GM18907 (cell line): ENCODE data around the gene CAPN2.

Source experiments
- ATAC-seq: cut with Tn5 transposase; IDR thresholded peaks from one replicate; pipeline ENCODE4 v1.9.1; 2021; ENCODE audit warnings: mild to moderate bottlenecking, moderate library complexity; ENCODE audit not compliant: unreplicated experiment

CAPN2 gene

DNA sequence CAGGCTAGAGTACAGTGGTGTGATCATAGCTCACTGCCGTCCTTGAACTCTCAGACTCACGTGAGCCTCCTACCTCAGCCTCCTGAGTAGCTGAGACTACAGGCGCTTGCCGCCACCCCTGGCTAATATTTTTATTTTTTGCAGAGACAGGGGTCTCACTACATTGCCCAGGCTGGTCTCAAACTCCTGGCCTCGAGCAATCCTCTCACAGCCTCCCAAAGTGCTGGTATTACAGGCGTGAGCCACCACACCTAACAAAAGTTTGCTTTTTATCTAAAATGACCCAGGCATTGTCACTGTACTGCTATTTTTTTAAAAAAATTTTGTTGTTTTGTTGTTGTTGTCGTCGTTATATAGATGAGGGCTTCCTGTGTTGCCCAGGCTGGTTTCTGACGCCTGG lies 46.4 kb downstream of the CAPN2 start:
- ATAC-seq = no peak

DNA sequence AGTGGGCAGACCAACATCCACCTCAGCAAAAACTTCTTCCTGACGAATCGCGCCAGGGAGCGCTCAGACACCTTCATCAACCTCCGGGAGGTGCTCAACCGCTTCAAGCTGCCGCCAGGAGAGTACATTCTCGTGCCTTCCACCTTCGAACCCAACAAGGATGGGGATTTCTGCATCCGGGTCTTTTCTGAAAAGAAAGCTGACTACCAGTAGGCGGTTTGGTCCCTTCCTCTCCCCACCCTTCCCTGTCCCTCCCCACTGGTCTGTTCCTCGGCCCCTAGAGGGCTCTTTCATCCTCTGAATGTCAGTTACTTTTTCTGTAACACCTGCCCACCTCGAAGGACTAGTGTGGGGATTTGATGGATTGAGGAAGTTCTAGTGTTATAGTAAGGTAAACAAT lies 46.9 kb downstream of the CAPN2 start:
- ATAC-seq = no peak

GRCh38 chr1:223760833-223761232 lies 48.5 kb downstream of the CAPN2 start:
- no peak for ATAC-seq

DNA sequence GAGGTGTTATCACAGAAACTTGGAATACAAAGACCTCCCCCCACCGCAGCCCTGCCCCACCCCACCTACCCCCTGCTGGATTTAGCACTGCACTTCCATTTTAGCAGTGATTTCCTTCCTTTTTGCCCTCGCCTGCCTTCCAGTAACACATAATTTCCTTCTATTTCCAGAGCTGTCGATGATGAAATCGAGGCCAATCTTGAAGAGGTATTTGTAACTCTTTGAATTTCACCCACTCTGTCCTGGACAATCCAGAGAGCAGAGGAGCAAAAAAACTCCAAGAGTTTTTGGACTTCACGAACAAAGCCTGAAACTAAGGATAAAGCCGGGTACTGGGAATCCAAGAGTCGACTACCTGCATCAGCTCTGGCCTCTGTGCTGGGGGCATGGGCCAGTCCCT lies 49.1 kb downstream of the CAPN2 start:
- no peak for ATAC-seq

- no peak for ATAC-seq
Measured at GRCh38 chr1:223763251-223763650, 50.9 kb downstream of the CAPN2 start.

- no peak for ATAC-seq
Measured at GRCh38 chr1:223763881-223764280, 51.5 kb downstream of the CAPN2 start.

- ATAC-seq = no peak
Measured at GRCh38 chr1:223765036-223765718, 52.8 kb downstream of the CAPN2 start.

- no peak for ATAC-seq
Measured at GRCh38 chr1:223765719-223766340, 53.5 kb downstream of the CAPN2 start.

DNA sequence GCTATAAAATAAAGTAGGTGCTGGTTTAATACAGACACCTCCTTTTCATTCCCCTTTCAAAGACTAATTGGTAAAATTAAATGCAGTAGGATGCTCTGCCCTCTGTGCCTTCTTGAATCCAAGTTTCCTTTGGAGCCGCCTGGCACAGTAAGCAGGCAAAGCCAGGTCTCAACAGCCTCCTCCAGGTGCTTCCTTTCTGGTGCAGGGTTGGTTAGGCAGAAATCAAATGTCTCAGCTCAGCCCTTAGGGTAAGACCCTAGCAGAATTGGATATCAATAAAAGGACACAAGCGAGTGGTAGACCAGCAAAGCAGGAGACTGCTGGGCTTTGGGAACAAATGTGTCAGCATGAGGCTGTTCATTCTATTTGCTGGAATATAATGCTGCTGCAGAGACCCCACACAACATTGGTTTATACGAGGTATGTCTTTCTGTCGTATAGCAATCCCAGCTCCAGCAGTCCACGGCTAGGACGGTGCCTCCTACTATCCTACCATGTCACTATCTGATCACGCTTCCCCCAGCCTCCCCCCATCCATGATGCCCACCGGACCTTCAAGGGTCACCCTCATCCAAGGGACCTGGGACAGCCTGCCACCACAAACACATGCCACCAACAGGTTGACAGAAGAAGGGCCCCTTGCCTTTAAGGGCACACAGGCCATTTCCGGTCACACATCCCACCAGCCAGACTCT lies 58.4 kb downstream of the CAPN2 start:
- no peak for ATAC-seq

DNA sequence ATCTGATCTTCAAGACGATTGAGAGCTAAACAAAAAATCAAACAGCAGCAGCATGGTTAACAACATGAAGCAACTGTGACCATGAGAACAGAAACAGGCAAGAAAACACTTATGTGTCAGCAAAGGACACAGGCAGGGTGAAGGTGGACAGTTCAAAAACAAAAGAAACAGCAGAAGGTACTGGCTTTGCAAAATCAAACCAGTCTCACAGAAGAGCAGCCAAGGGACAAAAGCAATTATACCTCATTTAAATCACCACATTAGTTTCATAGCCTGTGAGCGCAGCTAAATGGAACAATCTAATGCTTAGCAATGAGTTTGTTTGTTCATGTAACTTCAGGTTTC lies 59.1 kb downstream of the CAPN2 start:
- ATAC-seq = no peak

DNA sequence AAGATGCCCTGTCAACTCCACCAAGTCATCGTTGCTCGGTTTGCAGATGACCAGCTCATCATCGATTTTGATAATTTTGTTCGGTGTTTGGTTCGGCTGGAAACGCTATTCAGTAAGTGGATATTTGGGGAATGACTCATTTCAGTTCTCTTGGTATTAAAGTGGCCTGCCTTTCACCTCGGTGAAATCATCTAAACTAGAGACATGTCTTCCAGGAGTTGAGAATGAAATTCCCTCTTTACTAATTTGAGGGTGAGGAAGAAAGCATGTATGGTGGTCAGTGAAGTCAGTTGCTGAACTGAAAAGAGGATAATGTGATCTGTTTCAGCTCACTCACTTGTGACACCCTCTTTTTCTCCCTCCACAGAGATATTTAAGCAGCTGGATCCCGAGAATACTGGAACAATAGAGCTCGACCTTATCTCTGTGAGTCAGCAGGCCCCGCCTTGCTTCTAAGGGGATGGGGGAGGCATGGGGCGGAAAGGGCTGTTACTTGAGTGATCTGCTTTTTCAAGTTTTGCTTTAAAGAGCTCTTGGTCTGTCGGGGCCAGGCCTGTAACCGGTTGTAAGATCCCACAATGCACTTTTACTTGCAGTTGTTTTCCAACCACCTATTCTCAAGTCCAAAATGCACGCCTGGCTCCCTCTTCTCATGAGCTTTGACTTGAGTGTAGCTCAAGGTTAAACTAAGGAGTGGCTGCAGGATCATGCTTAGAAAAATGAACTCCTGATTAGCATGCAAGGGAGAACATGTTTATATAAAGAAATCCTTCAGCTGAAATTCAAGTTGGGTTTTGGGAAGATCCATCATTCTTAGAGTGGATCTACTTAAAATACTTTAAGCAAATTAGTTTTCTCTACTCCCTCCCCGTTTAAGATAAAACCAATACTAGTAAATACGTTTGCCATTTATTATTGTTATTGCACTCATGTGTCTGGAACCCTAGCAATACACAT lies 59.8 kb downstream of the CAPN2 start:
- ATAC-seq = no peak

DNA sequence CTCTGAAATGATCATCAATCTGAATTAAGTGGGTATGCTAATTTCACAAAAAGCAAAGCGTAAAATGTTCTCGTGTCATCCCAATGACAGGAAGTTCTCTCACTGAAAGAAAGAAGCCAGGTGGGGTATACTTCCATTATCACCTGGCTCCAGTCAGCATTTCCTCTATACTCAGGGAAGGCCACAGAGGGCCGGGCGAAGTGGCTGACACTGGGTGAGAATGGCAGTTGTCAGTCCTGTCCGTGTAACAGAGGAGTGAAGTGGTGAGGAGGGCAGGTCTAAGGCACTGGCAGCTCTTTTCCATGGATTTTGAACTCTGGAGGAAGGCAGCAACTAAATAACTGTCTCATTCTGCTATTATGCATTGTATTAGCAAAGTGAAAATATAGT lies 60.4 kb downstream of the CAPN2 start:
- no peak for ATAC-seq

DNA sequence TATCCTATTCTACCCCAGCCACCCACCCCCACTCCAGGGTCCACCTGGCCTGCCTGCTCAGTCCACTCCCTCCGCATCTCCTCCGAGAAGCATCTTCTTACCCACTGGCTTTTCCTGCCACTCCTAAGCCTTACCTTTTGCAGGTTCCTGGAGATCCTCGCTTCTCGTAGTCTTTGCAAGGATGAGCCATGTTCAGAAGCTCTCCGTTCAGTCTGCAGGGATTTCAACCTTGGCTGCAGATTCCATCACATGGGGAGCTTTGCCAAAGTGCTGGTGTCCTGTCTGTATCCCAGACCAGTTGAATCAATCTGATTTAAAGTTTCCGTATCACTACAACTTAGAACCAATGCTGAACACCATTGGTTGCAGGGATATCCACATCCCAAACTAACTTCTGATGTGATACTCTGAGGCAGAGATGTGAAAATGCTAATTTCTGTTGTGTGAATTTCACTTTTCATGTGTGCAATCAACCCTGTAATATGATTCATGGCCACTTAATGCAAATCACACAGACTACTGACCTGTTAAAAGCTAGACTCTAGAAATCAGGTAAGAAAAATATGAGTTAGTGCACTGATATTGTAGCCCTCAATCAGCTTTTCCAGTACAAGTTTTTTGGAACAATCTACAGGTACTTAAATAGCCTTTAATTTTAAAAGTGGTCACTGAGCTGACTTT lies 61.9 kb downstream of the CAPN2 start:
- ATAC-seq = no peak

- no peak for ATAC-seq
Measured at GRCh38 chr1:223775054-223775453, 62.7 kb downstream of the CAPN2 start.

DNA sequence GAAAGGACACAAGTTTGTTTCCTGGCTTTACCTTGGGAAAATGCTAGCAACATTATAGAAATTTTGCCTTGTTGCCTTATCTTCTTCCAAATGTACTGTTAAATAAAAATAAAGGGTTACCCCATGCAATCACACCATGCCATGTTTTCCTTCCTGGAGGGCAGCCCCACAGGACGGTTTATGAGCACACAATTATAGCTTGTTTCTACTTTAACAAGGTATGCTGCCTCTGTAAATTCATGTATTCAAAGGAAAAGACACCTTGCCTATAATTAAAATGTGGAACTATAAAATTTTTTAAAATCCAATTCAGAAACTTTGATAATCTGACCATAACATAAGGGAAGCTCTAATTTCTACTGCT lies 63.4 kb downstream of the CAPN2 start:
- no peak for ATAC-seq

GRCh38 chr1:223776075-223776814 lies 63.9 kb downstream of the CAPN2 start:
- ATAC-seq = no peak

- ATAC-seq = no peak
Measured at GRCh38 chr1:223776826-223777454, 64.6 kb downstream of the CAPN2 start.

GRCh38 chr1:223780318-223780717 lies 68.0 kb downstream of the CAPN2 start:
- ATAC-seq = no peak

GRCh38 chr1:223780949-223781348 lies 68.6 kb downstream of the CAPN2 start:
- ATAC-seq = no peak

DNA sequence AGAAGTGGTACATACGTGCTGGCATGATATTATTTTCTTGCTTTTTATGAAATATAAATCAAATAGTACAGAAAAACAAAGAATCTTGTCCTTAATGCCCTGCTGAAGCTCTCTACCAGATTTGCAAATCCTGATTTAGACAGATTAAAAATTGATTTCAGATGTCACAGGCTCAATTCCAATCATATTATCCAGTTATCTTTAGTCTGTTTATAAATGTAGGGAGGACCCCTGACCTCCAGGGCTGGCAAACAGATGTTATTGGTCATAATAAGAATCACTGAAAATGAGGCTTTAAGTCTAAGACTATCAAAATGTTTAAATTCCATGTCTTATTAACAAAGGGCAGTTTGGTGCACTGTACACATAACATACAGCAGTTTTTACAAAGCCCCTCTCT lies 71.3 kb downstream of the CAPN2 start:
- no peak for ATAC-seq
